Measurements from ENCODE around the gene MAD1L1. TPM values are rescaled to one million over a fixed set of nuclear protein-coding genes. Genes with fewer than 3 reads are reported as not detected.

MAD1L1 gene
- total and polyA plus RNA-seq, 2 of the 13 experiments (the other 11 are each of a cell fraction or from before 2014, with no cell fraction given), result 17.4 to 64.7 TPM

DNA sequence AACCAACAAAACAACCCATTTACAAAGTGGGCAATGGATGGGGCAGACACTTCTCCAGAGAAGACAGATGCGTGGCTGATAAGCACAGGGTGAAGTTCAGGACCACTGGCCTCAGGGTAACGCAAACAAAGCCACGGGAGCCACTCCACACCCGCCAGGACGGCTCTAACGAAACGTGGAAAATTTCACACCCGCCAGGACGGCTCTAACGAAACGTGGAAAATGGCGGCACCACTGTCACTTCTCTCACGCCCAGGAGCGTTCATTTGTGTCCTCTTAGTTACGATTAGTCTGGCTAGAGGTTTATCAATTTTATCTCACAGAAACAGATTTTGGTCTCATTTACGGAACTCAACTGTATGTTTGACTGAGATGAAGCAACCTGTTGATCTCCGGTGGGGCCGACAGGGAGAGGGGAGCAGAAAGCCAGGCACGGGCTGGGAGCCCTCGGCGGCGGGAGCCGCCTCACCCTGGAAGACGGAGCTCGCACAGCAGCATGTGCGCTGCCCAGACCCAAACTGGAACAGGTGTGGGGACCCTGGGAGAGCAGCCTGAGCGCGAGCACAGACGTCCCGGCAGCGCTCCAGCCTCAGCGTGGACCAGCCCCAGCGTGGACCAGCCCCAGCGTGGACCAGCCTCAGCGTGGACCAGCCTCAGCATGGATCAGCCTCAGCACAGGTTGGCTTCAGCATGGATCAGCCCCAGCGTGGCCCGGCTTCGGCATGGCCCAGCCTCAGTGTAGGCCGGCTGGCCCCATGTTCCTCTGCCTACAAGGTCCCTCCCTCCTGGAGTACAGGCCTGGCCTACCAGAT is 243.5 kb downstream of the MAD1L1 start:
- TF ChIP-seq NR1H2 (CRISPR knock-in tag; IDR thresholded peaks at IDR 0.05; ENCODE audit: borderline replicate concordance, low read depth), result no peak
- TF ChIP-seq, protein P1, sequence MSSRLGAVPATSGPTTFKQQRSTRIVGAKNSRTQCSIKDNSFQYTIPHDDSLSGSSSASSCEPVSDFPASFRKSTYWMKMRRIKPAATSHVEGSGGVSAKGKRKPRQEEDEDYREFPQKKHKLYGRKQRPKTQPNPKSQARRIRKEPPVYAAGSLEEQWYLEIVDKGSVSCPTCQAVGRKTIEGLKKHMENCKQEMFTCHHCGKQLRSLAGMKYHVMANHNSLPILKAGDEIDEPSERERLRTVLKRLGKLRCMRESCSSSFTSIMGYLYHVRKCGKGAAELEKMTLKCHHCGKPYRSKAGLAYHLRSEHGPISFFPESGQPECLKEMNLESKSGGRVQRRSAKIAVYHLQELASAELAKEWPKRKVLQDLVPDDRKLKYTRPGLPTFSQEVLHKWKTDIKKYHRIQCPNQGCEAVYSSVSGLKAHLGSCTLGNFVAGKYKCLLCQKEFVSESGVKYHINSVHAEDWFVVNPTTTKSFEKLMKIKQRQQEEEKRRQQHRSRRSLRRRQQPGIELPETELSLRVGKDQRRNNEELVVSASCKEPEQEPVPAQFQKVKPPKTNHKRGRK (CRISPR knock-in tag; IDR thresholded peaks at IDR 0.05), result no peak
- TF ChIP-seq, protein P2, sequence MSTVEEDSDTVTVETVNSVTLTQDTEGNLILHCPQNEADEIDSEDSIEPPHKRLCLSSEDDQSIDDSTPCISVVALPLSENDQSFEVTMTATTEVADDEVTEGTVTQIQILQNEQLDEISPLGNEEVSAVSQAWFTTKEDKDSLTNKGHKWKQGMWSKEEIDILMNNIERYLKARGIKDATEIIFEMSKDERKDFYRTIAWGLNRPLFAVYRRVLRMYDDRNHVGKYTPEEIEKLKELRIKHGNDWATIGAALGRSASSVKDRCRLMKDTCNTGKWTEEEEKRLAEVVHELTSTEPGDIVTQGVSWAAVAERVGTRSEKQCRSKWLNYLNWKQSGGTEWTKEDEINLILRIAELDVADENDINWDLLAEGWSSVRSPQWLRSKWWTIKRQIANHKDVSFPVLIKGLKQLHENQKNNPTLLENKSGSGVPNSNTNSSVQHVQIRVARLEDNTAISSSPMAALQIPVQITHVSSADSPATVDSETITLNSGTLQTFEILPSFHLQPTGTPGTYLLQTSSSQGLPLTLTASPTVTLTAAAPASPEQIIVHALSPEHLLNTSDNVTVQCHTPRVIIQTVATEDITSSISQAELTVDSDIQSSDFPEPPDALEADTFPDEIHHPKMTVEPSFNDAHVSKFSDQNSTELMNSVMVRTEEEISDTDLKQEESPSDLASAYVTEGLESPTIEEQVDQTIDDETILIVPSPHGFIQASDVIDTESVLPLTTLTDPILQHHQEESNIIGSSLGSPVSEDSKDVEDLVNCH (CRISPR knock-in tag; IDR thresholded peaks at IDR 0.05), result no peak
- TF ChIP-seq RBAK (CRISPR knock-in tag; IDR thresholded peaks at IDR 0.05), result no peak
- TF ChIP-seq MYC (CRISPR knock-in tag; IDR thresholded peaks at IDR 0.05; ENCODE audit: borderline replicate concordance), result no peak
- no peak for TF ChIP-seq FOSL2 (CRISPR knock-in tag; IDR thresholded peaks at IDR 0.05)
- ATAC-seq (no peak), FAIRE-seq (no peak), DNase-seq (ENCODE audit: low spot score) (no peak)
- no peak overlapping the region for H3K9ac ChIP-seq (ENCODE audit: insufficient read depth, low read depth, low read length)
- no peak overlapping the region for H3K4me3 ChIP-seq (replicated peaks in 1 of 3; ENCODE audit: insufficient read depth in 1 of 3, low read depth in 2 of 3, low read length in 3 of 3)
- intact Hi-C loops (cut with micrococcal nuclease; ENCODE audit: unreplicated experiment) (no loop called here), in situ Hi-C loops (cut with HindIII; ENCODE audit: extremely low pct_ligation_motif_present, low pct_unique_long_range_greater_than_20kb) (no loop called here)
- H3K36me3 ChIP-seq (replicated peaks in 1 of 2; ENCODE audit: control insufficient read depth in 1 of 2, insufficient read depth in 2 of 2, low read length in 2 of 2), result peaks cover 5 to 9% of the 10 kb centered on the region in 2 experiments; a peak in 4 of 5 replicates
- no peak overlapping the region for H3K27ac ChIP-seq (ENCODE audit: extremely low read length, insufficient read depth, low read length)
- H3K27me3 ChIP-seq (ENCODE audit: control insufficient read depth in 1 of 2, insufficient read depth in 2 of 2, low read length in 2 of 2), result no peaks in the 10 kb centered on the region
- WGBS (ENCODE audit: low lambda C conversion rate), result 93% methylated on average over 26 of the region's 39 CpGs
- no peaks in the 10 kb centered on the region for H3K79me2 ChIP-seq (ENCODE audit: insufficient read depth, low read length)
- H4K20me1 ChIP-seq (ENCODE audit: insufficient read depth, low read length), result no peaks in the 10 kb centered on the region
- no peak overlapping the region for H3K4me2 ChIP-seq (ENCODE audit: low read depth, low read length)
- H3K9me3 ChIP-seq (ENCODE audit: low read length), result no peaks in the 10 kb centered on the region
- ChIA-PET CTCF (ENCODE audit: low intra/inter-chr PET ratio, low total read pairs) (no interaction called here), POLR2A (no interaction called here)
- no TSS peak for BruUV-seq (replicated peaks)
- no peaks in the 10 kb centered on the region for H3K4me1 ChIP-seq (ENCODE audit: insufficient read depth, low read length)
- no peak overlapping the region for H2AFZ ChIP-seq (ENCODE audit: low read length)

All from HepG2 (cell line).